ENCODE results near the gene PRAMEF17. TPM values are rescaled to one million over a fixed set of nuclear protein-coding genes. Genes with fewer than 3 reads are reported as not detected.
"Not testable (repeated sequence)": the region's sequence is repeated elsewhere in the genome, so short reads cannot be mapped to it uniquely, and the experiment has no call there.

The PRAMEF17 gene
- total RNA-seq, 2 experiments from 2014 or later, result not detected

- no peak overlapping the region for H3K4me3 Mint-ChIP-seq
- no peak for DNase-seq
- peaks cover 1% of the 10 kb centered on the region for H3K9me3 Mint-ChIP-seq
- H3K4me1 Mint-ChIP-seq, result no peaks in the 10 kb centered on the region
- no peak overlapping the region for H3K27ac Mint-ChIP-seq
- no peaks in the 10 kb centered on the region for H3K36me3 Mint-ChIP-seq (ENCODE audit: low read depth)
- H3K27me3 Mint-ChIP-seq, result no peaks in the 10 kb centered on the region
- ChIA-PET POLR2A (no interaction called here), CTCF (no interaction called here)
Measured at GRCh38 chr1:13407811-13408210, 18.4 kb downstream of the PRAMEF17 start.

GRCh38 chr1:13410150-13410549 is 20.7 kb downstream of the PRAMEF17 start, which contains the start of gene PRAMEF20:
PRAMEF20 (plus strand) TSS chr1:13410450; CDS start chr1:13416355, 5,905 bp downstream.
- H3K9me3 Mint-ChIP-seq; H3K36me3 Mint-ChIP-seq (ENCODE audit: low read depth); H3K4me3 Mint-ChIP-seq; H3K4me1 Mint-ChIP-seq; H3K27me3 Mint-ChIP-seq; CTCF ChIA-PET; DNase-seq; H3K27ac Mint-ChIP-seq; POLR2A ChIA-PET: not testable (repeated sequence)

GRCh38 chr1:13430495-13430894 is 41.1 kb downstream of the PRAMEF17 start:
- H3K27me3 Mint-ChIP-seq, result no peaks in the 10 kb centered on the region
- H3K27ac Mint-ChIP-seq, result no peak overlapping the region
- ChIA-PET POLR2A (no interaction called here), CTCF (no interaction called here)
- no peak overlapping the region for H3K4me3 Mint-ChIP-seq
- H3K4me1 Mint-ChIP-seq, result no peaks in the 10 kb centered on the region
- H3K36me3 Mint-ChIP-seq (ENCODE audit: low read depth), result no peaks in the 10 kb centered on the region
- peaks cover 2% of the 10 kb centered on the region for H3K9me3 Mint-ChIP-seq
- no peak for DNase-seq

- Mint-ChIP-seq H3K27me3 (no peaks in the 10 kb centered on the region), H3K9me3 (peaks cover 2% of the 10 kb centered on the region)
- CTCF ChIA-PET, result no interaction called here
Measured at GRCh38 chr1:13432251-13432650, 42.8 kb downstream of the PRAMEF17 start.

GRCh38 chr1:13433694-13434358 is 44.4 kb downstream of the PRAMEF17 start:
- POLR2A ChIA-PET; H3K27me3 Mint-ChIP-seq; H3K36me3 Mint-ChIP-seq (ENCODE audit: low read depth); H3K4me1 Mint-ChIP-seq; H3K9me3 Mint-ChIP-seq; DNase-seq; H3K4me3 Mint-ChIP-seq; H3K27ac Mint-ChIP-seq; CTCF ChIA-PET: not testable (repeated sequence)

More at GRCh38 chr1:13432251-13432650, 42.8 kb downstream of the PRAMEF17 start:
- H3K36me3 Mint-ChIP-seq (ENCODE audit: low read depth), result no peaks in the 10 kb centered on the region
- POLR2A ChIA-PET, result no interaction called here
- no peak for DNase-seq
- no peak overlapping the region for H3K27ac Mint-ChIP-seq
- H3K4me3 Mint-ChIP-seq, result no peak overlapping the region
- H3K4me1 Mint-ChIP-seq, result no peaks in the 10 kb centered on the region

GRCh38 chr1:13435458-13435857 is 46.0 kb downstream of the PRAMEF17 start:
- POLR2A ChIA-PET, result no interaction called here
- no peaks in the 10 kb centered on the region for H3K27me3 Mint-ChIP-seq
- peaks cover 2% of the 10 kb centered on the region for H3K9me3 Mint-ChIP-seq

GRCh38 chr1:13439104-13439783 is 49.8 kb downstream of the PRAMEF17 start:
- DNase-seq; H3K36me3 Mint-ChIP-seq (ENCODE audit: low read depth); H3K4me3 Mint-ChIP-seq; H3K9me3 Mint-ChIP-seq; H3K4me1 Mint-ChIP-seq; POLR2A ChIA-PET; H3K27me3 Mint-ChIP-seq; H3K27ac Mint-ChIP-seq: not testable (repeated sequence)
- CTCF ChIA-PET, result interaction anchor here (1.0 kb wide), 1 partner anchor 13 kb away, joined by 3 read pairs; no protein-coding TSS in a partner anchor

More at GRCh38 chr1:13435458-13435857, 46.0 kb downstream of the PRAMEF17 start:
- Mint-ChIP-seq H3K4me1 (no peaks in the 10 kb centered on the region), H3K36me3 (ENCODE audit: low read depth) (no peaks in the 10 kb centered on the region), H3K4me3 (no peak overlapping the region), H3K27ac (no peak overlapping the region)
- CTCF ChIA-PET, result no interaction called here
- DNase-seq, result no peak

Other genes with a start within 250 kb of the PRAMEF17 start
- gene PRAMEF26, start 233.6 kb upstream of the PRAMEF17 start, total RNA-seq, result not detected
- gene HNRNPCL4, start 224.0 kb upstream of the PRAMEF17 start, total RNA-seq, result not detected
- not detected for gene PRAMEF9, start 217.8 kb upstream of the PRAMEF17 start, total RNA-seq
- not detected for gene PRAMEF13, start 188.2 kb upstream of the PRAMEF17 start, total RNA-seq
- gene PRAMEF18, start 163.5 kb upstream of the PRAMEF17 start, total RNA-seq, result not detected
- not detected for gene PRAMEF5, start 135.4 kb upstream of the PRAMEF17 start, total RNA-seq
- gene PRAMEF8, start 104.5 kb upstream of the PRAMEF17 start, total RNA-seq, result not detected
- not detected for gene PRAMEF33, start 86.1 kb upstream of the PRAMEF17 start, total RNA-seq
- not detected for gene PRAMEF15, start 74.1 kb upstream of the PRAMEF17 start, total RNA-seq
- not detected for gene PRAMEF14, start 42.5 kb upstream of the PRAMEF17 start, total RNA-seq
- gene PRAMEF19, start 17.7 kb upstream of the PRAMEF17 start, total RNA-seq, result not detected
- gene PRAMEF20, start 20.8 kb downstream of the PRAMEF17 start, total RNA-seq, result not detected
- not detected for gene LRRC38, start 124.4 kb downstream of the PRAMEF17 start, total RNA-seq
- not detected for gene PDPN, start 194.2 kb downstream of the PRAMEF17 start, total RNA-seq